Fibroblast of lung (primary cell): ENCODE measurements around the gene SRA1. TPM values are rescaled to one million over a fixed set of nuclear protein-coding genes. Genes with fewer than 3 reads are reported as not detected.

Experiments
- DNase-seq, 2 donors: peaks; one replicate each; pipeline versions ENCODE4 v3.0.0 to v3.0.0-alpha.2; 2010; ENCODE audit warnings: low read depth in 2 of 2
- H2AFZ ChIP-seq: 2 replicates; pipeline ENCODE4 v1.5.1; 2012; ENCODE audit warnings: low read length, control low read depth, inconsistent platforms
- H3K27ac ChIP-seq: 2 replicates; pipeline ENCODE4 v1.5.1; 2011; ENCODE audit warnings: low read length, control low read depth; ENCODE audit not compliant: insufficient read depth
- H3K27me3 ChIP-seq: 2 replicates; pipeline ENCODE4 v1.5.1; 2011; ENCODE audit warnings: mild to moderate bottlenecking, low read length; ENCODE audit not compliant: control insufficient read depth, insufficient read depth
- H3K36me3 ChIP-seq: 2 replicates; pipeline ENCODE4 v1.5.1; 2011; ENCODE audit warnings: low read length; ENCODE audit not compliant: control insufficient read depth, insufficient read depth
- H3K4me1 ChIP-seq: 2 replicates; pipeline ENCODE4 v1.5.1; 2011; ENCODE audit warnings: low read length; ENCODE audit not compliant: control insufficient read depth, insufficient read depth; ENCODE audit errors: extremely low read depth
- H3K4me2 ChIP-seq: 2 replicates; pipeline ENCODE4 v1.5.1; 2011; ENCODE audit warnings: low read length, control low read depth; ENCODE audit not compliant: insufficient read depth; ENCODE audit errors: extremely low read depth
- H3K4me3 ChIP-seq, 4 experiments: fragments of 200-600 bp in 1 of 4; sonication (generic) in 1 of 4; replicated peaks in 1 of 4; 2 replicates each; pipeline ENCODE4 v1.5.1; 2011 to 2016; ENCODE audit warnings: low read length in 4 of 4, low read depth in 3 of 4, mild to moderate bottlenecking in 3 of 4, control low read depth in 2 of 4, inconsistent platforms in 1 of 4, mixed read lengths in 1 of 4; ENCODE audit not compliant: insufficient read depth in 1 of 4; ENCODE audit errors: control extremely low read depth in 1 of 4
- H3K79me2 ChIP-seq: 2 replicates; pipeline ENCODE4 v1.5.1; 2012; ENCODE audit warnings: mild to moderate bottlenecking, low read length, inconsistent platforms; ENCODE audit not compliant: control insufficient read depth, insufficient read depth
- H3K9ac ChIP-seq: 2 replicates; pipeline ENCODE4 v1.5.1; 2011; ENCODE audit warnings: mild to moderate bottlenecking, low read length, control low read depth; ENCODE audit not compliant: insufficient read depth
- H3K9me3 ChIP-seq: 2 replicates; pipeline ENCODE4 v1.5.1; 2012; ENCODE audit warnings: low read depth, low read length; ENCODE audit not compliant: control insufficient read depth, insufficient read depth
- H4K20me1 ChIP-seq: 2 replicates; pipeline ENCODE4 v1.5.1; 2011; ENCODE audit warnings: low read length; ENCODE audit not compliant: control insufficient read depth, insufficient read depth; ENCODE audit errors: extremely low read depth
- CTCF ChIP-seq, 2 donors: IDR thresholded peaks in 1 of 2; conservative IDR thresholded peaks in 1 of 2; 1 replicate in 1 of 2; 2 replicates in 1 of 2; pipeline ENCODE4 v1.5.1; 2011 to 2012; ENCODE audit warnings: low read length in 2 of 2, control low read depth in 1 of 2, inconsistent platforms in 1 of 2, low read depth in 1 of 2, mild to moderate bottlenecking in 1 of 2
- EZH2 ChIP-seq: IDR thresholded peaks from 2 replicates; pipeline ENCODE4 v1.5.1; 2012; ENCODE audit warnings: low read length, control low read depth, mild to moderate bottlenecking; ENCODE audit errors: missing control alignments
- polyA plus RNA-seq, 2 donors: library from polyadenylated mRNA; depleted of rRNA in 1 of 2; stranded (reverse) in 1 of 2; unstranded in 1 of 2; fragments of >200 nt; gene quantifications; 2 replicates each; pipeline ENCODE4 v1.2.1, GENCODE V29; 2011 to 2012; ENCODE audit warnings: missing spikeins in 1 of 2
- total RNA-seq: library from RNA; depleted of rRNA; stranded (reverse); fragments of >200 nt; gene quantifications from 2 replicates; pipeline ENCODE4 v1.2.1, GENCODE V29; 2014

The SRA1 gene
- total and polyA plus RNA-seq, 2 donors (not counting 1 experiment from before 2014, with no cell fraction given) = 39.1 to 55.5 TPM

- H3K4me2 ChIP-seq = peak overlapping the region; percentile 49
- peaks cover 15% of the 10 kb centered on the region for H3K4me1 ChIP-seq
- H3K9me3 ChIP-seq = no peaks in the 10 kb centered on the region
- no peak for DNase-seq
- no peaks in the 10 kb centered on the region for H3K27me3 ChIP-seq
- peaks cover 2% of the 10 kb centered on the region for H4K20me1 ChIP-seq
- peaks cover under 1% of the 10 kb centered on the region for H3K79me2 ChIP-seq
- peaks cover 21% of the 10 kb centered on the region for H3K36me3 ChIP-seq
- H3K9ac ChIP-seq = peak overlapping the region; percentile 34
- peak overlapping the region; percentile 9 for H2AFZ ChIP-seq
- H3K4me3 ChIP-seq = peak overlapping the region in 1 of 4 experiments; percentile 14
- TF ChIP-seq CTCF (conservative IDR thresholded peaks at IDR 0.05 in 1 of 2, IDR thresholded peaks at IDR 0.05 in 1 of 2; ENCODE audit: low read depth in 1 of 2, low read length in 2 of 2) (no peak), EZH2 (no peak)
- H3K27ac ChIP-seq = peak overlapping the region; percentile 80
Measured at GRCh38 chr5:140546851-140547507, 10.3 kb downstream of the SRA1 start.

GRCh38 chr5:140545606-140546005, 11.7 kb downstream of the SRA1 start:
- Histone ChIP-seq H3K27me3 (no peaks in the 10 kb centered on the region), H3K36me3 (peaks cover 11% of the 10 kb centered on the region), H3K4me2 (no peak overlapping the region), H3K9me3 (no peaks in the 10 kb centered on the region), H3K4me1 (peaks cover 15% of the 10 kb centered on the region), H2AFZ (no peak overlapping the region), H3K27ac (no peak overlapping the region), H3K4me3 (no peak overlapping the region), H3K79me2 (no peaks in the 10 kb centered on the region), H4K20me1 (peaks cover 2% of the 10 kb centered on the region), H3K9ac (no peak overlapping the region)
- no peak for TF ChIP-seq CTCF (conservative IDR thresholded peaks at IDR 0.05 in 1 of 2, IDR thresholded peaks at IDR 0.05 in 1 of 2; ENCODE audit: low read depth in 1 of 2, low read length in 2 of 2)
- TF ChIP-seq EZH2 = no peak
- DNase-seq = no peak

- H3K79me2 ChIP-seq = no peaks in the 10 kb centered on the region
- TF ChIP-seq EZH2 = no peak
- no peak overlapping the region for H3K27ac ChIP-seq
- H3K4me3 ChIP-seq = no peak overlapping the region
- H3K9me3 ChIP-seq = no peaks in the 10 kb centered on the region
- no peak for DNase-seq
- H3K36me3 ChIP-seq = peaks cover 6% of the 10 kb centered on the region
- H3K27me3 ChIP-seq = no peaks in the 10 kb centered on the region
- H2AFZ ChIP-seq = no peak overlapping the region
- H3K4me2 ChIP-seq = no peak overlapping the region
- peaks cover 2% of the 10 kb centered on the region for H4K20me1 ChIP-seq
- H3K9ac ChIP-seq = no peak overlapping the region
- peaks cover 15% of the 10 kb centered on the region for H3K4me1 ChIP-seq
Measured at GRCh38 chr5:140544986-140545385, 12.3 kb downstream of the SRA1 start.
